Measurements from ENCODE around the gene SLC27A1. TPM values are rescaled to one million over a fixed set of nuclear protein-coding genes. Genes with fewer than 3 reads are reported as not detected.

Gene SLC27A1
- total and polyA plus RNA-seq, 2 donors (not counting 3 experiments of a cell fraction or from before 2014, with no cell fraction given): 10.4 to 13.5 TPM

DNA sequence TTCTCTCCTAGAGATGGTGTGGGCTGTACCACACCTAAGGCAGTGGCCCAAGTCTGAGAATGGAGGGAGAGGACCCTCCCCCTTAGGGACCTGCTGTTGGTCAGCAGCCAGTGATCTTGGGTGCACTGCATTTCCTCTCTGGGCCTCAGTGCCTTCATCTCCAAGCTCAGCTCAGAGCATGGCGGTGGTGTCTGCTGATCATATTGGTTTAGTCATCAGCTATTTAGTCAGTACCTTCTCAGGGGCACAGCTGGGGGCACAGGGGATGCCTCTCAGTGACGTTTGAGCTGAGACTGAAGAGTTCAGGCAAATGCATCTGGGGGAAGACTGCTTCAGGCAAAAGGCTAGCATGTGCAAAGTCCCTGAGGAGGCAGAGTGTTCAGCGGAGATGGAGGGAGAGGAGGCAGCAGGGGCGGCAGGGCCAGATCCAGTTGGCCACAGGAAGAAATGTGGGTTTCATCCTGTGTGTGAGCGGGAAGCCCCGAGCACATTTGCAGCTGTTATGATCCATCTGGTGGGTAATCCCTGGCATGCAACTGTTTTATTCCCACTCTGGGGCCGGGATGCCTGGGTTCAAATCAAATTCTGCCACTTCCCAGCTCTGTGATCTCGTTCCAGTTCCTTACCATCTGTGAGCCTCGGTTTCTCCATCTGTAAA is 25.4 kb downstream of the SLC27A1 start:
- H2AFZ ChIP-seq (ENCODE audit: low read depth, low read length): no peak overlapping the region
- ChIA-PET CTCF (interaction anchor here (0.6 to 4.3 kb wide), 43 partner anchors 10 to 437 kb away, joined by 3 to 67 read pairs (median 5); partner anchors contain the start of genes CCDC124, MVB12A, PGLS and RPL18A), POLR2A (interaction anchor here (0.6 kb wide), 1 partner anchor 57 kb away, joined by 6 read pairs; no protein-coding TSS in a partner anchor)
- no peaks in the 10 kb centered on the region for H3K27me3 ChIP-seq (ENCODE audit: control insufficient read depth in 2 of 2, insufficient read depth in 2 of 2, low read length in 2 of 2)
- no peak overlapping the region for H3K27ac ChIP-seq (ENCODE audit: insufficient read depth, low read depth, low read length)
- no peaks in the 10 kb centered on the region for H3K9me3 ChIP-seq (replicated peaks; ENCODE audit: control insufficient read depth, insufficient read depth, low read length)
- no peak overlapping the region for H3K9ac ChIP-seq (replicated peaks; ENCODE audit: extremely low read depth, insufficient read depth, low read length)
- dilution Hi-C loops (cut with MboI; ENCODE audit: extremely low pct_ligation_motif_present, low sequenced_read_pairs): no loop called here
- H3K79me2 ChIP-seq (ENCODE audit: control insufficient read depth, insufficient read depth, low read length): no peaks in the 10 kb centered on the region
- H3K4me3 ChIP-seq (replicated peaks in 1 of 3; ENCODE audit: insufficient read depth in 1 of 3, low read depth in 1 of 3, low read length in 3 of 3): no peak overlapping the region
- DNase-seq (ENCODE audit: low read depth, low spot score) (no peak), FAIRE-seq (no peak)
- intact Hi-C loops (cut with micrococcal nuclease): no loop called here
- BruUV-seq (replicated peaks): no TSS peak
- TF ChIP-seq POLR2A (IDR thresholded peaks at IDR 0.05; ENCODE audit: low read depth, low read length) (no peak), POLR2AphosphoS5 (IDR thresholded peaks at IDR 0.05; ENCODE audit: insufficient read depth, low read depth, low read length) (no peak), JUN (IDR thresholded peaks at IDR 0.05; ENCODE audit: borderline replicate concordance, insufficient read depth, insufficient read length, low read depth) (no peak), GATA2 (IDR thresholded peaks at IDR 0.05; ENCODE audit: insufficient read depth, insufficient read length, low read depth, low read length) (no peak), FOS (IDR thresholded peaks at IDR 0.05; ENCODE audit: borderline replicate concordance, insufficient read depth, low read length) (no peak), MYC (IDR thresholded peaks at IDR 0.05; ENCODE audit: low read depth, low read length) (no peak), EZH2 (IDR thresholded peaks at IDR 0.05; ENCODE audit: borderline replicate concordance, low read depth, low read length, severe bottlenecking) (no peak)
- TF ChIP-seq, protein P1, sequence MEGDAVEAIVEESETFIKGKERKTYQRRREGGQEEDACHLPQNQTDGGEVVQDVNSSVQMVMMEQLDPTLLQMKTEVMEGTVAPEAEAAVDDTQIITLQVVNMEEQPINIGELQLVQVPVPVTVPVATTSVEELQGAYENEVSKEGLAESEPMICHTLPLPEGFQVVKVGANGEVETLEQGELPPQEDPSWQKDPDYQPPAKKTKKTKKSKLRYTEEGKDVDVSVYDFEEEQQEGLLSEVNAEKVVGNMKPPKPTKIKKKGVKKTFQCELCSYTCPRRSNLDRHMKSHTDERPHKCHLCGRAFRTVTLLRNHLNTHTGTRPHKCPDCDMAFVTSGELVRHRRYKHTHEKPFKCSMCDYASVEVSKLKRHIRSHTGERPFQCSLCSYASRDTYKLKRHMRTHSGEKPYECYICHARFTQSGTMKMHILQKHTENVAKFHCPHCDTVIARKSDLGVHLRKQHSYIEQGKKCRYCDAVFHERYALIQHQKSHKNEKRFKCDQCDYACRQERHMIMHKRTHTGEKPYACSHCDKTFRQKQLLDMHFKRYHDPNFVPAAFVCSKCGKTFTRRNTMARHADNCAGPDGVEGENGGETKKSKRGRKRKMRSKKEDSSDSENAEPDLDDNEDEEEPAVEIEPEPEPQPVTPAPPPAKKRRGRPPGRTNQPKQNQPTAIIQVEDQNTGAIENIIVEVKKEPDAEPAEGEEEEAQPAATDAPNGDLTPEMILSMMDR (IDR thresholded peaks at IDR 0.05; ENCODE audit: extremely low read depth in 1 of 2, insufficient read depth in 1 of 2, low read depth in 1 of 2, low read length in 2 of 2): no peak
- H3K9me1 ChIP-seq (replicated peaks; ENCODE audit: control insufficient read depth, extremely low read depth, insufficient read depth, low read length): no peaks in the 10 kb centered on the region
- no peaks in the 10 kb centered on the region for H3K36me3 ChIP-seq (ENCODE audit: control insufficient read depth in 2 of 2, extremely low read depth in 1 of 2, insufficient read depth in 2 of 2, low read length in 2 of 2)
- no peak overlapping the region for H3K4me2 ChIP-seq (ENCODE audit: insufficient read depth, low read length)
- H3K4me1 ChIP-seq (ENCODE audit: control insufficient read depth, extremely low read depth, insufficient read depth, low read length): peaks cover 12% of the 10 kb centered on the region
- H4K20me1 ChIP-seq (replicated peaks; ENCODE audit: control insufficient read depth, extremely low read depth, insufficient read depth, low read length): no peaks in the 10 kb centered on the region

All from endothelial cell of umbilical vein (primary cell).